Measurements from ENCODE around the gene OXTR.

GRCh38 chr3:8790529-8790928, 21.1 kb upstream of the OXTR start:
- no peak for TF ChIP-seq POLR2A (IDR thresholded peaks at IDR 0.05)
- no peak for TF ChIP-seq CTCF (IDR thresholded peaks at IDR 0.05)
